CD14-positive monocyte (primary cell): ENCODE data around the gene RNF213. TPM values are rescaled to one million over a fixed set of nuclear protein-coding genes. Genes with fewer than 3 reads are reported as not detected.

Source experiments
- DNase-seq, 3 donors: peaks; one replicate each; pipeline ENCODE4 v3.0.0-alpha.2; 2011 to 2022
- H2AFZ ChIP-seq: 2 replicates; pipeline ENCODE4 v1.6.0; 2012; ENCODE audit warnings: mild to moderate bottlenecking, low read depth, low read length, inconsistent platforms; ENCODE audit not compliant: insufficient read depth, poor library complexity, severe bottlenecking
- H3K27ac ChIP-seq, 2 donors: 1 replicate in 1 of 2; 2 replicates in 1 of 2; pipeline ENCODE4 v1.5.1; 2012 to 2013; ENCODE audit warnings: low read length in 2 of 2, control low read depth in 1 of 2, inconsistent platforms in 1 of 2, low read depth in 1 of 2, mild to moderate bottlenecking in 1 of 2
- H3K27me3 ChIP-seq, 2 donors: one replicate each; pipeline versions ENCODE4 v1.6.0 to v1.6.1; 2011 to 2013; ENCODE audit warnings: low read length in 2 of 2; ENCODE audit not compliant: control insufficient read depth in 2 of 2, insufficient read depth in 2 of 2
- H3K36me3 ChIP-seq, 2 donors: replicated peaks in 1 of 2; 1 replicate in 1 of 2; 2 replicates in 1 of 2; pipeline versions ENCODE4 v1.5.1 to v1.6.1; 2012 to 2013; ENCODE audit warnings: low read length in 2 of 2, control low read depth in 1 of 2, inconsistent platforms in 1 of 2, mild to moderate bottlenecking in 1 of 2; ENCODE audit not compliant: insufficient read depth in 2 of 2, control insufficient read depth in 1 of 2
- H3K4me1 ChIP-seq, 2 donors: 1 replicate in 1 of 2; 2 replicates in 1 of 2; pipeline versions ENCODE4 v1.5.1 to v1.6.1; 2012 to 2013; ENCODE audit warnings: low read length in 2 of 2, control low read depth in 1 of 2, inconsistent platforms in 1 of 2, mild to moderate bottlenecking in 1 of 2, moderate library complexity in 1 of 2; ENCODE audit not compliant: insufficient read depth in 2 of 2, control insufficient read depth in 1 of 2
- H3K4me2 ChIP-seq: replicated peaks from 2 replicates; pipeline ENCODE3; 2012; ENCODE audit warnings: low read length, moderate library complexity, mild to moderate bottlenecking; ENCODE audit not compliant: poor library complexity, severe bottlenecking; ENCODE audit errors: extremely low read depth
- H3K4me3 ChIP-seq, 3 experiments: fragments of 200-600 bp in 1 of 3; sonication (generic) in 1 of 3; replicated peaks in 1 of 3; 1 replicate in 2 of 3; 2 replicates in 1 of 3; pipeline ENCODE4 v1.5.1; 2011 to 2013; ENCODE audit warnings: low read length in 3 of 3, mild to moderate bottlenecking in 3 of 3, control low read depth in 2 of 3, low read depth in 2 of 3, inconsistent platforms in 1 of 3, moderate library complexity in 1 of 3
- H3K79me2 ChIP-seq: 2 replicates; pipeline ENCODE4 v1.6.0; 2012; ENCODE audit warnings: mild to moderate bottlenecking, control low read depth, inconsistent platforms, low read length, moderate library complexity; ENCODE audit not compliant: insufficient read depth
- H3K9ac ChIP-seq: 2 replicates; pipeline ENCODE4 v1.6.0; 2017; ENCODE audit warnings: low read length, mild to moderate bottlenecking; ENCODE audit not compliant: insufficient read depth, poor library complexity, severe bottlenecking
- H3K9me3 ChIP-seq, 2 donors: replicated peaks in 1 of 2; 1 replicate in 1 of 2; 2 replicates in 1 of 2; pipeline versions ENCODE4 v1.5.1 to v1.6.1; 2012 to 2013; ENCODE audit warnings: low read length in 2 of 2, control low read depth in 1 of 2; ENCODE audit not compliant: control insufficient read depth in 1 of 2, insufficient read depth in 1 of 2
- H4K20me1 ChIP-seq: 2 replicates; pipeline ENCODE4 v1.6.0; 2012; ENCODE audit warnings: mild to moderate bottlenecking, low read length, control low read depth, moderate library complexity; ENCODE audit not compliant: insufficient read depth
- H3K27ac Mint-ChIP-seq, 7 donors: one replicate each; pipeline ENCODE4 v1.8.0; 2020; ENCODE audit warnings: mild to moderate bottlenecking in 7 of 7, mixed read lengths in 7 of 7, moderate library complexity in 6 of 7, inconsistent platforms in 2 of 7
- H3K27me3 Mint-ChIP-seq, 3 donors: one replicate each; pipeline ENCODE4 v1.8.0; 2021 to 2022; ENCODE audit warnings: low read depth in 3 of 3, mild to moderate bottlenecking in 3 of 3, mixed read lengths in 3 of 3, moderate library complexity in 3 of 3, inconsistent platforms in 1 of 3
- H3K36me3 Mint-ChIP-seq, 2 donors: one replicate each; pipeline ENCODE4 v1.8.0; 2020; ENCODE audit warnings: mixed read lengths in 2 of 2, inconsistent platforms in 1 of 2, mild to moderate bottlenecking in 1 of 2
- H3K4me1 Mint-ChIP-seq: one replicate; pipeline ENCODE4 v1.8.0; 2020; ENCODE audit warnings: mild to moderate bottlenecking, mixed read lengths
- H3K4me3 Mint-ChIP-seq, 2 donors: one replicate each; pipeline ENCODE4 v1.8.0; 2020; ENCODE audit warnings: mild to moderate bottlenecking in 2 of 2, mixed read lengths in 2 of 2, moderate library complexity in 1 of 2
- H3K9me3 Mint-ChIP-seq, 7 donors: one replicate each; pipeline ENCODE4 v1.8.0; 2020 to 2022; ENCODE audit warnings: mixed read lengths in 7 of 7, mild to moderate bottlenecking in 6 of 7, moderate library complexity in 6 of 7, inconsistent platforms in 2 of 7
- WGBS: methylation state at CpG from one replicate; pipeline ENCODE4 v1.1.5; 2013; ENCODE audit warnings: missing lambda C conversion rate; ENCODE audit not compliant: insufficient coverage; 5-methylcytosine and 5-hydroxymethylcytosine counted together
- intact Hi-C, 2 donors: fragments of 100-400 bp; cut with micrococcal nuclease; formaldehyde crosslinking; loops; one replicate each; pipeline versions ENCODE4 v1.15.0 to v1.15.1; 2023
- polyA plus RNA-seq, 3 donors: library from polyadenylated mRNA; depleted of rRNA in 1 of 3; unstranded in 2 of 3; stranded (reverse) in 1 of 3; fragments of 300-500 nt in 2 of 3; fragments of >200 nt in 1 of 3; fragmentation: Illumina TruSeq in 2 of 3; gene quantifications; 1 replicate in 2 of 3; 2 replicates in 1 of 3; pipeline ENCODE4 v1.2.3, GENCODE V29; 2012 to 2021
- TF ChIP-seq, protein P1 (sequence below): fragments of 200-600 bp; IDR thresholded peaks from one replicate; pipeline ENCODE4 v1.8.0; 2022; ENCODE audit warnings: antibody characterized with exemption, mild to moderate bottlenecking

The RNF213 gene
- polyA plus RNA-seq, 3 donors = 10.3 to 196 (median 18.1) TPM

DNA sequence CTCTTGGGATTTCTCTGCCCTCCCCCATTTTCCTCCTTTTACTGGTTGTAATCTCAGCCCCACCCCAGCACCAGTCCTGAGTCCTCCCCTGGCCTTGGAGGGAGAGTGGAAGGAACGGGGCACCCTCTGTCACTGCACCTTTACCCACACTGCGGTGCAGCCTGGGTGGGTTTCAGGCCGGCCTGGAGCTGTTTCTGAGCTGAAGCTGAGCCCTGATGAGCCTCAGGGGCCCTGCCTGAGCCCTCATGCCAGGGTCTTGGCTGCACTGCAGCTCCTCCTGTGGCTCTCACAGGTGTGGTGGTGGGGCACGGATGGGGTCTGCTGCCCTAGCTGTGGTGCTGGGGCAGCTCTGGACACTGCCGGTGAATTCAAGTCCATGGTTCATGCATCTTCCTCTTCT is 34.5 kb downstream of the RNF213 start:
- H3K36me3 Mint-ChIP-seq = peaks cover 91 to 99% of the 10 kb centered on the region in 2 donors
- no peaks in the 10 kb centered on the region for H3K27me3 ChIP-seq
- intact Hi-C loops = no loop called here
- H3K9me3 Mint-ChIP-seq = peaks cover 0 to 4% (median 2%) of the 10 kb centered on the region in 7 donors
- H3K4me1 ChIP-seq = no peaks in the 10 kb centered on the region
- H3K4me3 ChIP-seq = no peak overlapping the region
- peak overlapping the region in 1 of 7 donors; percentile 84 for H3K27ac Mint-ChIP-seq
- no peak overlapping the region for H3K9ac ChIP-seq
- TF ChIP-seq, protein P1, sequence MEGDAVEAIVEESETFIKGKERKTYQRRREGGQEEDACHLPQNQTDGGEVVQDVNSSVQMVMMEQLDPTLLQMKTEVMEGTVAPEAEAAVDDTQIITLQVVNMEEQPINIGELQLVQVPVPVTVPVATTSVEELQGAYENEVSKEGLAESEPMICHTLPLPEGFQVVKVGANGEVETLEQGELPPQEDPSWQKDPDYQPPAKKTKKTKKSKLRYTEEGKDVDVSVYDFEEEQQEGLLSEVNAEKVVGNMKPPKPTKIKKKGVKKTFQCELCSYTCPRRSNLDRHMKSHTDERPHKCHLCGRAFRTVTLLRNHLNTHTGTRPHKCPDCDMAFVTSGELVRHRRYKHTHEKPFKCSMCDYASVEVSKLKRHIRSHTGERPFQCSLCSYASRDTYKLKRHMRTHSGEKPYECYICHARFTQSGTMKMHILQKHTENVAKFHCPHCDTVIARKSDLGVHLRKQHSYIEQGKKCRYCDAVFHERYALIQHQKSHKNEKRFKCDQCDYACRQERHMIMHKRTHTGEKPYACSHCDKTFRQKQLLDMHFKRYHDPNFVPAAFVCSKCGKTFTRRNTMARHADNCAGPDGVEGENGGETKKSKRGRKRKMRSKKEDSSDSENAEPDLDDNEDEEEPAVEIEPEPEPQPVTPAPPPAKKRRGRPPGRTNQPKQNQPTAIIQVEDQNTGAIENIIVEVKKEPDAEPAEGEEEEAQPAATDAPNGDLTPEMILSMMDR = no peak
- no peak overlapping the region for H3K4me3 Mint-ChIP-seq
- no peak overlapping the region for H3K27ac ChIP-seq
- H3K27me3 Mint-ChIP-seq = peaks cover 0 to 4% (median 0%) of the 10 kb centered on the region in 3 donors
- no peaks in the 10 kb centered on the region for H3K9me3 ChIP-seq
- H2AFZ ChIP-seq = no peak overlapping the region
- DNase-seq = no peak
- no peak overlapping the region for H3K4me2 ChIP-seq
- whole genome bisulfite sequencing = 100% methylated on average over 1 of the region's 5 CpGs
- peaks cover 92 to 100% of the 10 kb centered on the region in 2 donors for H3K36me3 ChIP-seq
- H3K4me1 Mint-ChIP-seq = no peaks in the 10 kb centered on the region
- peaks cover 99% of the 10 kb centered on the region for H4K20me1 ChIP-seq
- H3K79me2 ChIP-seq = no peaks in the 10 kb centered on the region

DNA sequence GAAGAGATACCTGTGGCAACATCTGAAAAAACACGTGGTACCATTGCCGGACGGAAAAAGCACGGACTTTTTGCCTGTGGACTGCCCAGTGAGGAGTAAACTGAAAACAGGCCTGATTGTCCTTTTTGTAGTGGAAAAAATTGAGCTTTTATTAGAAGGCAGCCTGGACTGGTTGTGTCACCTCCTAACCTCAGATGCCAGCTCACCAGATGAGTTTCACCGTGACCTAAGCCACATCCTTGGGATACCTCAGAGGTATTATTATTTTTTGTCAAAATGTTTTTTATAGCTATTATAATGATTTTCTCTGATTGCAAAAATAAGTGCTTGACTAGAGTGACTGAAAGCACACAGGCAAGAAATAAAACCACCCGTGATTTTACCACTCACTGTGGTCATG is 34.9 kb downstream of the RNF213 start:
- intact Hi-C loops = no loop called here
- WGBS = 100% methylated on average over 2 of the region's 6 CpGs
- Histone ChIP-seq H3K27ac (no peak overlapping the region), H3K79me2 (no peaks in the 10 kb centered on the region), H3K27me3 (no peaks in the 10 kb centered on the region), H4K20me1 (peaks cover 99% of the 10 kb centered on the region), H3K4me3 (no peak overlapping the region), H3K36me3 (peaks cover 92 to 100% of the 10 kb centered on the region in 2 donors), H3K4me2 (no peak overlapping the region), H3K9ac (no peak overlapping the region), H3K9me3 (no peaks in the 10 kb centered on the region), H2AFZ (no peak overlapping the region), H3K4me1 (no peaks in the 10 kb centered on the region)
- Mint-ChIP-seq H3K27ac (peak overlapping the region in 2 of 7 donors; percentile 28 to 84), H3K27me3 (peaks cover 0 to 2% (median 0%) of the 10 kb centered on the region in 3 donors), H3K36me3 (peaks cover 91 to 99% of the 10 kb centered on the region in 2 donors), H3K4me1 (no peaks in the 10 kb centered on the region), H3K9me3 (peaks cover 0 to 6% (median 3%) of the 10 kb centered on the region in 7 donors), H3K4me3 (no peak overlapping the region)
- DNase-seq = no peak
- TF ChIP-seq, protein P1 = no peak
